ENCODE results near the gene EYA4.

Gene EYA4

GRCh38 chr6:133408543-133408942 lies 167.4 kb downstream of the EYA4 start:
- DNase-seq (ENCODE audit: low read depth), result no peak
- no peak for TF ChIP-seq MAX (IDR thresholded peaks at IDR 0.05; ENCODE audit: low read depth, low read length)
- TF ChIP-seq, protein P1, sequence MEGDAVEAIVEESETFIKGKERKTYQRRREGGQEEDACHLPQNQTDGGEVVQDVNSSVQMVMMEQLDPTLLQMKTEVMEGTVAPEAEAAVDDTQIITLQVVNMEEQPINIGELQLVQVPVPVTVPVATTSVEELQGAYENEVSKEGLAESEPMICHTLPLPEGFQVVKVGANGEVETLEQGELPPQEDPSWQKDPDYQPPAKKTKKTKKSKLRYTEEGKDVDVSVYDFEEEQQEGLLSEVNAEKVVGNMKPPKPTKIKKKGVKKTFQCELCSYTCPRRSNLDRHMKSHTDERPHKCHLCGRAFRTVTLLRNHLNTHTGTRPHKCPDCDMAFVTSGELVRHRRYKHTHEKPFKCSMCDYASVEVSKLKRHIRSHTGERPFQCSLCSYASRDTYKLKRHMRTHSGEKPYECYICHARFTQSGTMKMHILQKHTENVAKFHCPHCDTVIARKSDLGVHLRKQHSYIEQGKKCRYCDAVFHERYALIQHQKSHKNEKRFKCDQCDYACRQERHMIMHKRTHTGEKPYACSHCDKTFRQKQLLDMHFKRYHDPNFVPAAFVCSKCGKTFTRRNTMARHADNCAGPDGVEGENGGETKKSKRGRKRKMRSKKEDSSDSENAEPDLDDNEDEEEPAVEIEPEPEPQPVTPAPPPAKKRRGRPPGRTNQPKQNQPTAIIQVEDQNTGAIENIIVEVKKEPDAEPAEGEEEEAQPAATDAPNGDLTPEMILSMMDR (IDR thresholded peaks at IDR 0.05; ENCODE audit: low read depth, low read length), result no peak
- no peak for TF ChIP-seq MYC (IDR thresholded peaks at IDR 0.05; ENCODE audit: low read depth, low read length)
- TF ChIP-seq POLR2A (IDR thresholded peaks at IDR 0.05; ENCODE audit: extremely low read depth, insufficient read length), result no peak
- H3K4me3 ChIP-seq (ENCODE audit: low read depth, low read length), result no peak overlapping the region

DNA sequence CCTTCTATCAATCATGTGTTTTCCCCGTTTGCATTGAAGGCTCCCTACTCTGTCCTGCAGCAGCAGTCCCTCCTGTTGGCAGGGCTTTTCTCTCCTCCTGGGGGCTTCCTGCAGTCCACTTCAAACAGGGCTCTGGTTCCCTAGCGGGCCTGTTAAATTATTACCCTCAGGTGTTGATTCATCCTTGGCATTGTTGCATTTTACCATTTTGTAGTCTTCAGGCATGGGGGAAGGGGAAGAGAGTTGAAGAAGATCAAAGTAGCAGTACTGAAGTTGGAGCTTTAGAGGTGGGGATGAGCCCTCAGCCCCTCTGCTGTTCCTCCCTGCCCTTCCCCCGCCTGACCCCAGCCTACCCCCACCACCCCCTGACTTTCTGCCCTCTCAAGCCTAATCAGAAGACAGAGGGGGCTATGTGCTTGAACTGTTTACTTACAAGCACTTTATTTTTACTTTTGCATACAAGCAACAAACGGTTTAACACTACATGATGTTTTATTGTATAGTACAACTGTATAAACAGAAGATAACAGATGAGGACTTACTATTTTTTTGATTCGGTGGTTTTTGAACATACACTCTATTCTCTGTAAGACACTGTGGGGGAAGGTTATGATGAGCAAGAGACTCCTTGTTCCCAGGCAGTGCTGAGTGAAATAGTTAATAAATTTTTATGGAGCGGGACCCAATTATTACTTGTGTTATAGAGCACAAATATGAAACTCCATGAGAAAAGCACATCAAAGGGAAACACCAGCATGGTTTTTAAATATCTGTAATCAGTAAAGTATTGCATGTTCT lies 169.7 kb downstream of the EYA4 start:
- no peak for TF ChIP-seq MYC (IDR thresholded peaks at IDR 0.05; ENCODE audit: low read depth, low read length)
- TF ChIP-seq, protein P1 (IDR thresholded peaks at IDR 0.05; ENCODE audit: low read depth, low read length), result no peak
- no peak for TF ChIP-seq POLR2A (IDR thresholded peaks at IDR 0.05; ENCODE audit: extremely low read depth, insufficient read length)
- no peak for TF ChIP-seq MAX (IDR thresholded peaks at IDR 0.05; ENCODE audit: low read depth, low read length)
- H3K4me3 ChIP-seq (ENCODE audit: low read depth, low read length), result no peak overlapping the region
- no peak for DNase-seq (ENCODE audit: low read depth)

GRCh38 chr6:133411757-133412156 lies 170.6 kb downstream of the EYA4 start:
- TF ChIP-seq, protein P1 (IDR thresholded peaks at IDR 0.05; ENCODE audit: low read depth, low read length), result no peak
- TF ChIP-seq POLR2A (IDR thresholded peaks at IDR 0.05; ENCODE audit: extremely low read depth, insufficient read length) (no peak), MYC (IDR thresholded peaks at IDR 0.05; ENCODE audit: low read depth, low read length) (no peak), MAX (IDR thresholded peaks at IDR 0.05; ENCODE audit: low read depth, low read length) (no peak)
- H3K4me3 ChIP-seq (ENCODE audit: low read depth, low read length), result no peak overlapping the region
- no peak for DNase-seq (ENCODE audit: low read depth)

DNA sequence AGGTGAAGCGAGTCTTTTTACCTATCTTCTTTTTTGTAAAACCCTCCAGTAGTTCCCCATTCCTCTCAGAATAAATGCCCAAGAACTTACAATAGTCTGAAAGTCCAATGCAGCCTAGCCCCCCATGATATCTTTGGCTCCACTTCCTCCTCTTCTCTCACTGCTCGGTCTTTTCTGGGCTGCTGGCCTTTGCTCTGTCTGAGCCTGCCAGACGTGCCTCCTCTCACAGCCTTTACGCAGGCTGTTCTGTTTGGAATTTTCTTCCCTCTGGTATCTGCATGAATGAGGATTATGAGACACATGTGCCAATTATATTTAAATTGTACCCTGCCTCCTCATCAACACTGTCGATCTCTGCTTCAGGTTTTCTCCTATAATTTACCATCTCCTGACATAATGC lies 174.1 kb downstream of the EYA4 start:
- no peak for TF ChIP-seq POLR2A (IDR thresholded peaks at IDR 0.05; ENCODE audit: extremely low read depth, insufficient read length)
- TF ChIP-seq MAX (IDR thresholded peaks at IDR 0.05; ENCODE audit: low read depth, low read length), result no peak
- no peak for TF ChIP-seq MYC (IDR thresholded peaks at IDR 0.05; ENCODE audit: low read depth, low read length)
- TF ChIP-seq, protein P1 (IDR thresholded peaks at IDR 0.05; ENCODE audit: low read depth, low read length), result no peak
- DNase-seq (ENCODE audit: low read depth), result no peak
- H3K4me3 ChIP-seq (ENCODE audit: low read depth, low read length), result no peak overlapping the region

GRCh38 chr6:133418108-133418507 lies 177.0 kb downstream of the EYA4 start:
- no peak for DNase-seq (ENCODE audit: low read depth)
- H3K4me3 ChIP-seq (ENCODE audit: low read depth, low read length), result no peak overlapping the region
- no peak for TF ChIP-seq MYC (IDR thresholded peaks at IDR 0.05; ENCODE audit: low read depth, low read length)
- TF ChIP-seq, protein P1 (IDR thresholded peaks at IDR 0.05; ENCODE audit: low read depth, low read length), result no peak
- no peak for TF ChIP-seq POLR2A (IDR thresholded peaks at IDR 0.05; ENCODE audit: extremely low read depth, insufficient read length)
- no peak for TF ChIP-seq MAX (IDR thresholded peaks at IDR 0.05; ENCODE audit: low read depth, low read length)
